Activated T-cell treated with anti-CD3 and anti-CD28 coated beads, Interleukin-2, amount 50 U/mL, for 4 hours (primary cell): ENCODE results near the gene RHOBTB3. TPM values are rescaled to one million over a fixed set of nuclear protein-coding genes. Genes with fewer than 3 reads are reported as not detected.

Source experiments
- ATAC-seq, 2 donors: fragments of 200-7000 bp; cut with Tn5 transposase; one replicate each; pipeline ENCODE4 v1.10.0; 2021
- DNase-seq: peaks from one replicate; pipeline ENCODE4 v3.0.0-alpha.2; 2020
- H3K27me3 Mint-ChIP-seq: one replicate; pipeline ENCODE4 v1.8.0; 2021; ENCODE audit warnings: low read depth, mixed read lengths
- H3K36me3 Mint-ChIP-seq: one replicate; pipeline ENCODE4 v1.8.0; 2022; ENCODE audit warnings: mixed read lengths; ENCODE audit not compliant: insufficient read depth
- H3K4me1 Mint-ChIP-seq: one replicate; pipeline ENCODE4 v1.8.0; 2021; ENCODE audit warnings: low read depth, mixed read lengths
- H3K4me3 Mint-ChIP-seq: one replicate; pipeline ENCODE4 v1.8.0; 2021; ENCODE audit warnings: mild to moderate bottlenecking, moderate library complexity, mixed read lengths
- H3K9me3 Mint-ChIP-seq: one replicate; pipeline ENCODE4 v1.8.0; 2021; ENCODE audit warnings: mixed read lengths
- total RNA-seq, 3 donors: library from RNA; stranded (reverse); gene quantifications; one replicate each; pipeline ENCODE4 v1.2.1, GENCODE V29; 2021

RHOBTB3 gene
- total RNA-seq, 3 donors from 2014 or later: 2.2 to 5.0 (median 3.9) TPM

- Mint-ChIP-seq H3K9me3 (no peaks in the 10 kb centered on the region), H3K4me3 (no peak overlapping the region), H3K36me3 (no peaks in the 10 kb centered on the region), H3K27me3 (peaks cover 2% of the 10 kb centered on the region), H3K4me1 (peaks cover 12% of the 10 kb centered on the region)
- DNase-seq (no peak), ATAC-seq (no peak)
These were observed 51.0 kb downstream of the RHOBTB3 start for GRCh38 chr5:95782181-95782580.

- ATAC-seq (no peak), DNase-seq (no peak)
- H3K4me1 Mint-ChIP-seq: peaks cover 12% of the 10 kb centered on the region
- H3K4me3 Mint-ChIP-seq: no peak overlapping the region
- no peaks in the 10 kb centered on the region for H3K36me3 Mint-ChIP-seq
- H3K27me3 Mint-ChIP-seq: peaks cover 2% of the 10 kb centered on the region
- H3K9me3 Mint-ChIP-seq: no peaks in the 10 kb centered on the region
These were observed 52.5 kb downstream of the RHOBTB3 start for GRCh38 chr5:95783661-95784060.

DNA sequence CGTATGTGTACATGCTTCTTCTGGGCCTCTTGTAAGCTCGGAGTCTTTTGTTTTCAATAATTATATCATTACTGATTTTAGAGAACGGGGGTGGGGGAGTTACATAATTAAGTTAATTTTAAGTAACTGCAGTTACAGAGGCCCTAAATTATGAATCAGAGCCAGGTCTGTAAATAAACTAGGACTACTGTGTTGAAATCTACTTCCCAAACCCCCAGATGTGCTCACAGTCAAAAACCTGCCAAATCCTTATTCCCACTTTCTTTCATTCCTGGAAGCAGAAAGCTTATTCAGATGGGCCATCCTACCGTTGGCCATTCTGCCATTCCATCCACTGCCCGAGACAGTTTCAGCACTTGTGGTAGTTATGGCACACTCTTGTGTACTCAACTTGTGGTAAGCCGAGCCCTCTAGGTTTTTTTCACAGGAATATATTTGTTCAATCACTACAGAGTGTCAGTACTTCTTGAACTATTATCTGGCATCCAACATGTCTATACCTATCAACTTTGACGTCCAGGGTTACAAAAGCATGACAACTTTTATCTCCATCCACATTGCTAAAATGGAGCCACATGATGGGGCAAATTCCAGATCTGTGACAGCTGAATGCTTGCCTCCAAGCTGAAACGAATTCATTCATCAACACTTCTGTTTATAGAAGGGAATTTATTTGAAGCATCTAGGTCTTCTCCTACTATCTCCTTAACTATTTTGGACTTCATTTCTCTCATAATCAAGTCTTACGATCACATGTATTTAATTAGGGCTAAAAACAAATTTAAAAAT, 53.6 kb downstream of the RHOBTB3 start:
- Mint-ChIP-seq H3K27me3 (peaks cover 2% of the 10 kb centered on the region), H3K36me3 (no peaks in the 10 kb centered on the region), H3K4me1 (peaks cover 7% of the 10 kb centered on the region), H3K9me3 (no peaks in the 10 kb centered on the region), H3K4me3 (no peak overlapping the region)
- ATAC-seq (no peak), DNase-seq (no peak)

DNA sequence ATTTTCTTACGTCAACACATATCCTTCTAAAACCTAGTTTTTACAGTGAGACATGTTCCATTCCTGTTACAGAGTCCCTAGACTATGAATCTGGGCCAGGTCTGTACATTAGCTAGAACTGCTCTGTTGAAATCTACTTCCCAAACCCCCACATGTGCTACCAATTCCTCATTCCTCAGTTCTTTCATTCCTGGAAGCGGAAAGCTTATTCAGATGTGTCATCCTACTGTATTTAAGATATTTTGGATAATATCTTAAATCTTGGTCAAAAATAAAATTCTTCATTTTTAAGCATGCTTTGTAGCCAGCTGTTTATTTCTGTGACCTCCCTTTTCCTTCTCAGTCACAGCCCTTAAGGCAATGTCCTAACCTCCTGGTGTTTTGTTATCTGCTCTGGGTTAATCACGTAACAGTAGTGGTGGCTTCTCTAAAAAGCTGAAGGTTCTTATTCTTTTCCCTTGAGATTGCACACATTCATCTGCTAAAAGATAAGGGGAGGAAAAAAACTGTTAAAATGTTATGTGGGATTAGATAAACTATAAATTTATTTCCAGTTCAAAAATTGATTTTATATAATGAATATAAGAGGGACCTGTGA, 55.8 kb downstream of the RHOBTB3 start:
- DNase-seq (no peak), ATAC-seq (no peak)
- Mint-ChIP-seq H3K36me3 (no peaks in the 10 kb centered on the region), H3K4me3 (no peak overlapping the region), H3K9me3 (no peaks in the 10 kb centered on the region), H3K27me3 (peaks cover 2% of the 10 kb centered on the region), H3K4me1 (peaks cover 7% of the 10 kb centered on the region)

DNA sequence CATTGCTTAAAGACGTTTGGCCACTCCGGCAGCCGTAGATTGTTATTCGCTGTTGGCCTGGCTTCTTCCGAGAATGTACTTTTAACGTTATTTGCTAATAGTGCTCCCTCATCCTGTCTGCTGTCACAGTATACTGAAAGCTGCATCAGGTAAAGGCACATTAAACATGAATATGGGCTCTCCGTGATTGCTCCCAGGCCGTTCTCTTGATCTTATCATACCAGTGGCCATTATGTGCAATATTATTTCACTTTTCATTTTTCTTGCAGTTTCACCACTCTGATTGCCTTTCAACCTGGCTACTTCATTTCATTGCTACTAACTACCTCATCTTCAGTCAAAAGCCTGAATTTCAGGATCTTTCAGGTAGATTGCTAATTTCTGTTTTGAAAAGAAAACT, 57.4 kb downstream of the RHOBTB3 start:
- Mint-ChIP-seq H3K9me3 (no peaks in the 10 kb centered on the region), H3K4me1 (peaks cover 7% of the 10 kb centered on the region), H3K27me3 (peaks cover 2% of the 10 kb centered on the region), H3K4me3 (no peak overlapping the region), H3K36me3 (no peaks in the 10 kb centered on the region)
- ATAC-seq (no peak), DNase-seq (no peak)

GRCh38 chr5:95791751-95792150, 60.6 kb downstream of the RHOBTB3 start:
- Mint-ChIP-seq H3K4me1 (no peaks in the 10 kb centered on the region), H3K4me3 (no peak overlapping the region), H3K9me3 (no peaks in the 10 kb centered on the region), H3K27me3 (no peaks in the 10 kb centered on the region), H3K36me3 (no peaks in the 10 kb centered on the region)
- ATAC-seq: no peak
- no peak for DNase-seq

DNA sequence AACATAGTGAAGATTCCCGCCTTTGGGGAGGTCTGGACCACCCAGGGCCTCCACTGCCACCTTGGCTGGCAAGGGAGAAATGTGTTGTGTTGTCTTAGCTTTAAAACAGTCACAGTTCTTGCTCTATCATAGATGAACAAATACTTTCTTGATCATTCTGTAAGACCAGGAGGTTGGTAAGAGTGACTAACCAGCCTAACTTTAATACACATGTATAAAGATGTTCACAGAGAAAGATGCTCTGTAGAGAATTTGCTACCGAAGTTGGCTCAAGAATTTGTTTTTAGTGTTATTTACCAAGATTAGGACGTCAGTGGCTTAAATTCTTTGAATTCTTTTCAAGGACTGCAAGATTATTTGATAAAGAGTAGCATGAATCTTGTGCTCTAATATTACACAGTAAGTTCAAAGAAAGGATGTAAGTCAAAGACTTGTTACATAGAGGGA, 63.0 kb downstream of the RHOBTB3 start:
- no peaks in the 10 kb centered on the region for H3K4me1 Mint-ChIP-seq
- no peaks in the 10 kb centered on the region for H3K36me3 Mint-ChIP-seq
- DNase-seq (no peak), ATAC-seq (no peak)
- H3K9me3 Mint-ChIP-seq: no peaks in the 10 kb centered on the region
- no peaks in the 10 kb centered on the region for H3K27me3 Mint-ChIP-seq
- no peak overlapping the region for H3K4me3 Mint-ChIP-seq

DNA sequence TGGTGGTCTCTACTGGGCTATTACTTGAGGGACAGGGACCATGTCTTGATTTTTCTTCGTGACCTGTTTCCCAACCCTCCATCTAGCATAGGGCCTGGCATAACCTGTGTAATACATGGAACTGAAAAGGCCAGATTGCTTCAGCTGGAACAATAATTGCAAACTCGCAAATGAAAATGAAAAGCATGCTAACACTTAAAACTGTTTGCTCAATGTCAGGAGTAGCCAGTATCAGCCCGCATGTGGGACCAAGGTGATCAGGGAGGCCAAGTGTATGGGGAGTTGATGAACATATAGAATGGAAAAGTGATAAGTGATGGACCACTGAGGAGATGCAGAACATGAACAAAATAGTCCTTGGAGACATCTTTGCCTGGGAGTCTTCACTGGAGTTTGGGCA, 66.2 kb downstream of the RHOBTB3 start:
- no peaks in the 10 kb centered on the region for H3K4me1 Mint-ChIP-seq

DNA sequence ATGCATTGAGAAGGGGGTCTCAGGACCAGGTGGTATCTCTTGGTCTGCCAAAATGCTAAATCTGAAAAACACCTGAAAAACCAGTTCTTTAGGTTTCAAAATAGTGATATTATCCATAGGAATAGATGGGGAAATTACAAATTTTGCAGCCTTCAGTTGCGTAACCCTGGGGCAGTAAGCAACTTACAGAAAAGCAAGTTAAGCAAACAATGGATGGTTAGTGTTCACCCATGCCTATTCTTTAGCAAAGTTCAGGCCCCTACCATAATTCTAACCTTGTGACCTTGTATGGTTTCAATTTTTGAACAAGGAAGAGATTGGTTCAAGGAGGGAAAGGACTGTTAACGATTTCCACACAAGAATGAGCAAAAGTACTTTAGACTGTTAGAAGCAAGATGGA, 66.9 kb downstream of the RHOBTB3 start:
- DNase-seq (no peak), ATAC-seq (no peak)
- Mint-ChIP-seq H3K36me3 (no peaks in the 10 kb centered on the region), H3K27me3 (no peaks in the 10 kb centered on the region), H3K4me3 (no peak overlapping the region), H3K4me1 (no peaks in the 10 kb centered on the region), H3K9me3 (no peaks in the 10 kb centered on the region)

More for the DNA sequence above, 66.2 kb downstream of the RHOBTB3 start:
- Mint-ChIP-seq H3K9me3 (no peaks in the 10 kb centered on the region), H3K4me3 (no peak overlapping the region), H3K36me3 (no peaks in the 10 kb centered on the region), H3K27me3 (no peaks in the 10 kb centered on the region)
- ATAC-seq: no peak
- no peak for DNase-seq

- Mint-ChIP-seq H3K9me3 (no peaks in the 10 kb centered on the region), H3K27me3 (no peaks in the 10 kb centered on the region), H3K4me3 (no peak overlapping the region), H3K36me3 (no peaks in the 10 kb centered on the region), H3K4me1 (no peaks in the 10 kb centered on the region)
- DNase-seq: no peak
- no peak for ATAC-seq
These were observed 67.4 kb downstream of the RHOBTB3 start for GRCh38 chr5:95798545-95798944.

DNA sequence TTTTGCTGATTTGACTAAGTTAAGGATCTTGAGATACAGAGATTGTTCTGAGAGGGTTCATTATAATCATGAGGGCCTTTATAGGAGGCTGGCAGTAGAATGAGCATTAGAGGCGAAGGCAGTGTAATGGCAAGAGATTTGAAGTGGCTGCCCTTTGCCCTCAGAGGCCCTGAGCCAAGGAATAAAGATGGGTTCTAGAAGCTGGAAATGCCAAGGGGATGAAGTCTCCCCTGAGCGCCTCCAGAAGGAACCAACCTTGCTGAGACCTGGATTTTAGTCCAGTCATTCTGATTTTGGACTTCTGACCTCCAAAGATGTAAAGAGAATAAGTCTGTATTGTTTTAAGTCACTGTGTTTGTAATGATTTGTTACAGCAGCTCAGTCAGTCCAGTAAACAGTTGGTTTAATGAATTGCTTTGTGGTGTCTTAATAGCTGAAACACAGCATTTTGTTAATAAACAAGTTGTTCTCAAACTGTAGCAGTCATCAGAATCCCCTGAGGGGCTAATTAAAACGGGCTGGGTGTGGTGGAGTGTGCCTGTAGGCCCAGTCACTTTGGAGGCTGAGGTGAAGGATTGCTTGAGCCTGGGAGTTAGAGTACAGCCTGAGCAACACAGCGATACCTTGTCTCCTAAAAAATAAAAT, 68.2 kb downstream of the RHOBTB3 start:
- H3K27me3 Mint-ChIP-seq: no peaks in the 10 kb centered on the region
- no peaks in the 10 kb centered on the region for H3K4me1 Mint-ChIP-seq
- H3K36me3 Mint-ChIP-seq: no peaks in the 10 kb centered on the region
- H3K4me3 Mint-ChIP-seq: no peak overlapping the region
- no peaks in the 10 kb centered on the region for H3K9me3 Mint-ChIP-seq
- no peak for DNase-seq
- ATAC-seq: no peak

- H3K4me1 Mint-ChIP-seq: no peaks in the 10 kb centered on the region
- H3K36me3 Mint-ChIP-seq: no peaks in the 10 kb centered on the region
These were observed 69.4 kb downstream of the RHOBTB3 start for GRCh38 chr5:95800553-95800952.

GRCh38 chr5:95801532-95801931, 70.4 kb downstream of the RHOBTB3 start:
- H3K9me3 Mint-ChIP-seq: no peaks in the 10 kb centered on the region
- no peaks in the 10 kb centered on the region for H3K4me1 Mint-ChIP-seq
- no peaks in the 10 kb centered on the region for H3K36me3 Mint-ChIP-seq
- no peak for ATAC-seq
- no peak for DNase-seq
- no peaks in the 10 kb centered on the region for H3K27me3 Mint-ChIP-seq
- H3K4me3 Mint-ChIP-seq: no peak overlapping the region

More at GRCh38 chr5:95800553-95800952, 69.4 kb downstream of the RHOBTB3 start:
- Mint-ChIP-seq H3K9me3 (no peaks in the 10 kb centered on the region), H3K27me3 (no peaks in the 10 kb centered on the region), H3K4me3 (no peak overlapping the region)
- ATAC-seq (no peak), DNase-seq (no peak)

DNA sequence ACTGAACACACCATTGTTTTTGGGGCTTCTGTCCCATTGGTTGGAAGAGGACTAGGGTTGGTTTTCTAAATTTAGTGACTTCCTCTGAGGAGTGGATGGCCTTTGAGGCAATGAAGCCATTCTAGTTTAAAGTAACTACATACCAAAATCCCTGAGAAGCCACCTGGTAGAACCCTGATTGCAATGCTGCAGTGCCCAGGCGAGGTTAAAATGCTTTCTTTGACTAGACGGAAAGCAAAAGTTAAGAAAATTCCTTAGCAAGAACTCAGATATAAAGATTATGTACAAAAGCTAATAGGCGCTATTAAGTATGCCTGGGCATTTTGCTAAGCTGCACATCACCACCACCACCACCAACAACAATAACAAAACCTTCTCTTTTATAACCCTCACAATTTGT, 70.8 kb downstream of the RHOBTB3 start:
- no peak for ATAC-seq
- Mint-ChIP-seq H3K4me3 (no peak overlapping the region), H3K9me3 (no peaks in the 10 kb centered on the region), H3K27me3 (no peaks in the 10 kb centered on the region), H3K4me1 (no peaks in the 10 kb centered on the region), H3K36me3 (no peaks in the 10 kb centered on the region)
- no peak for DNase-seq
